ENCODE results near the gene ABCC2.
"Not testable (repeated sequence)": the region's sequence is repeated elsewhere in the genome, so short reads cannot be mapped to it uniquely, and the experiment has no call there.

Gene ABCC2

GRCh38 chr10:99812177-99812576 is 29.7 kb downstream of the ABCC2 start:
- no peak for DNase-seq

DNA sequence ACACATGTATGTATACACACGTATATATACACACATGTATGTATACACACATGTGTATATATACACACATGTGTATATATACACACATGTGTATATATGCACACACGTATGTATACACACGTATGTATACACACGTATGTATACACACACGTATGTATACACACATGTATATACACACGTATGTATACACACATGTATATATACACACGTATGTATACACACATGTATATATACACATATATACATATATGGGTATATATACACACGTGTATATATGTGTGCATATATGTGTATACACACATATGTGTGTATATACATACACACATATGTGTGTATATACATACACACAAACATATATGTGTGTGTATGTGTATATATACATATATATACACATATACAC is 31.7 kb downstream of the ABCC2 start:
- no peak for DNase-seq

- DNase-seq = no peak
These were observed 33.2 kb downstream of the ABCC2 start for GRCh38 chr10:99815621-99816020.

DNA sequence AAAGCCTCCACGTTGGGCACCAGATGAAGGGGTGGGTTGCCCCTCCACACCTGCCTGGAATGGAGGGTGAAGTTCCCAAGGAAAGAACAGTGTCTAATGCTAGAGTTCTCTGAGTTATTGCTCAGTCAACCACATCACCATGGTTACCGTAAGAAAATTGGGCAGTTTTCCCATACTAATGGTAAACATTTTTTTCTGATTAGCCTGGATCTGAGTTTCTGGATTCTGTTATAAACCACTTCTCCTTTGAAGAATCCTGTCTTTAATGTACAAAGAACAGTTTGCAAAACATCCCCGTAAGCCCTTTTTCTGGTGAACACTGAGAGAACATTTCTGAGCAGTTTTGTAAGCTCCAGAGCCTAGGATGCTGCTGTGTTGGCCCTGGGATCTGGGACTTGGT is 45.5 kb downstream of the ABCC2 start:
- no peak for DNase-seq

- DNase-seq = no peak
These were observed 46.0 kb downstream of the ABCC2 start for GRCh38 chr10:99828464-99828863.

DNA sequence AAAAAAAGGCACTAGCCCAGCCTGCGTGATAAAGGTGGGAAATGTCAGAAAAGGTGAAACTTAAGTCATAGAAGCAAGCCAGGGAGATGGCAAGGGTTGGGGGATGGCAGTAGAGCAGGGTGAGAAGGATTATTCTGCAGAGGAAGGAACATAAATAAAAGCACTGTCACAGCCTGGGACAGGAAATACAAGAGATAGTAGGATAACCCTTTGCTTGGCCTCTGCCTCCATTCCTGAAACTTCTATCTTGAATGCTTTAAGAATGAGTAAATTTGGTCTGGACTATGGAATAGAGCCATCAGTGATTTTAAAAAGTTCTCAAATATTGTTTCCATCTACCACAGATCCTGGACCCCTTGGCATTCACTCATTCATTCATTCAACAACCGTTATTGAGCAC is 50.0 kb downstream of the ABCC2 start:
- DNase-seq = no peak

GRCh38 chr10:99834410-99834809 is 52.0 kb downstream of the ABCC2 start:
- DNase-seq = no peak

DNA sequence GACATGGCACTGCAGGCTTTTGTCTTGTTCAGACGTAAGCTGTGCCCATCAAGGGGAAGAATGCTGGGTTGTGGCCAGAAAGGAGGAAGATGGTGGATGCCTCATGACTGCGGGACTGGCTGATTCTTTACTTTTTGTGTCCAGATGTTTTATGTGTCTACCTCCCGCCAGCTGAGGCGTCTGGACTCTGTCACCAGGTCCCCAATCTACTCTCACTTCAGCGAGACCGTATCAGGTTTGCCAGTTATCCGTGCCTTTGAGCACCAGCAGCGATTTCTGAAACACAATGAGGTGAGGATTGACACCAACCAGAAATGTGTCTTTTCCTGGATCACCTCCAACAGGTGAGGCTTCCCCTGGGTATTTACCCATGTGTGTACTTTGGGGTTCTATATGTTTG is 53.5 kb downstream of the ABCC2 start:
- no peak for DNase-seq

DNA sequence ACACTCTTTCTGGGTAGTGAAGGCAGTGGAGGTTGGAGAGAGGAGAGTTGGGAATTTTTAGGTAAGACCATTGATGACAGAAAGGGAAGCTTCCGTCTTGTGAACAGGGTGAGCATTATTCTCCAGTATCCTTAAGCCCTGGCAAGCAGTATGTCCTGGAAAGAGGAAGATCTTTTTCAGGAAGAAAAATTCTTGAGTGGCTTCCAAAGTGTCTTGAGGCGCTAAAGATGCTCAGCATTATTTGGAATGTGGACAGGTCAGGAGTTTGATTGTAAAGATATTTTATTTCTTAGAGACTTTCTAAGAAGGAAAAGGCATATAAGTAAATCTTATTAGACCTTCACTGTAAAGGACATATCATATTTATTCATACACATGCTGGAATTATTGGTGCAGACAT is 54.3 kb downstream of the ABCC2 start:
- no peak for DNase-seq

DNA sequence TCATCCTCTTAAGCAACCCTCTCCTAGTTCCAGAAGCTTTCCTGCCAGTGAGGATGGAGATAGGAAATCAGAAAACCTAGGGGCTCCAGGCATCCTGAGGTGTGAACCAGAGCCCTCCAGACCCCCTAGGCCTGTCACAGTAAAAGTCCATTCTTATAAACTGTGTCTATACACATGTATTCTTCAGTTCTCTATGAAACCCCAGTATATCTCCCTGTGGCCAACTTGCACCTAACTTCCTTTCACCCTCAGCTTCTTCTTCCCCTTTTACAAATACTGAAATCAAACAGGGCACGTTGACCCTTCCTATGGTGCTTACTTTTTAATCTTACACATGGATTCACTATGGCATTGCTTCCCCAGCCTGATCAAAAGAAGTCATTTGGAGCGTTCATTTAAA is 58.4 kb downstream of the ABCC2 start:
- not testable (repeated sequence) for DNase-seq

DNA sequence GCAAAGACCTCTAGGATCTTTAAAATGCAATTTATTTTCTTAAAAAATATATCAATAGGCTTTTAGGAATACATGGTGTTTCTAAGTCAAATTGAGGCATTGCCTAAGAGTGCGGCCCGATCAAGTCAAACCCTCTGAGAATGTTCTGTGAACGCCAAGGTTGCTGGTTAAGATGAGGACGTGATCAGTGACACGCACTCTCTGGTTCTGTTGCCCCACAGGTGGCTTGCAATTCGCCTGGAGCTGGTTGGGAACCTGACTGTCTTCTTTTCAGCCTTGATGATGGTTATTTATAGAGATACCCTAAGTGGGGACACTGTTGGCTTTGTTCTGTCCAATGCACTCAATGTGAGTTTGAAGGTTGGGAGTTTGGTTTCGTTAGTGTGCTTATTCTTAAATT is 59.3 kb downstream of the ABCC2 start:
- no peak for DNase-seq

DNA sequence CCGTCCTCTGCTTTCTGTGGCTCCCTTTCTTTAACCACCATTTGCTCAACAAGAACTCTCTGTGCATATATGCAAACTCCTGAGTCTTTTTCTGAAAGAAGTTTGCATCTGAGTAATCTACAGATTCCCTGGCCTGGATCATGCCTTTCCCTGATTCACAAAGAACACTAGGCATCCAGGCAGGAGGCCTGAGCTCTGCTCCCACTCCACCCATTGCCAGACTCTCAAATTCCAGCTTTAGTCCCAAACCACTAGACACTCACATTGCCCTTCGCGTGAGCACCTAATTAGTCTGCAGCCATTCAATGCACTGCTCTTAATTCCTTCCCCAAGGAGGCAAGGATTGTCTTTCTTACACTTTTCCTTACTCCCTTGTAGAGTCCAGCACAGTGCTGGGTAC is 60.9 kb downstream of the ABCC2 start:
- no peak for DNase-seq

DNA sequence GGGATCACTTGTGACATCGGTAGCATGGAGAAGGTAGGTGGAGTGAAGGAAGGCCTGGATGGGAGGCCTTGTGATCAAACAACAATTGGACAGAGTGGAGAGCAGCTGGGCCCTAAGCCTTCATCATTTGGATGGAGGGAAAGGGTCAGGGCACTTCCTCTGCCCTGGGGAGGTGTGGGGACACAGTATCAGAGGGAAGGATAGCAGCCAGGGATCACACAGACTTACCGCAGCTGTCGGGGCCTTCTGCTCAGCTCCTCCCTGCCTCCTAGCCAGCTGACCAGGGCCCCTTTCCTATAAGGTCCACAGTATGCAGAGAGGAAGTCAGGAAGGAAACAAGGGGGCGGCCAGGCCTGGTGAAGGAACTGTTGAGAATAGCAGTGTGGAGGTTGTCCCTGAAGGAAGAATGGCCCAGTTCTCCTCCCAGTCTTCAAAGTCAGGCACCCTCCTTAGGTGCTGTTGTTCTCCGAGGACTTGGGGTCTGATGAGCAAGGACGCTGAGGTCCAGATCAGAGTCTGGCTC is 62.1 kb downstream of the ABCC2 start:
- no peak for DNase-seq

DNA sequence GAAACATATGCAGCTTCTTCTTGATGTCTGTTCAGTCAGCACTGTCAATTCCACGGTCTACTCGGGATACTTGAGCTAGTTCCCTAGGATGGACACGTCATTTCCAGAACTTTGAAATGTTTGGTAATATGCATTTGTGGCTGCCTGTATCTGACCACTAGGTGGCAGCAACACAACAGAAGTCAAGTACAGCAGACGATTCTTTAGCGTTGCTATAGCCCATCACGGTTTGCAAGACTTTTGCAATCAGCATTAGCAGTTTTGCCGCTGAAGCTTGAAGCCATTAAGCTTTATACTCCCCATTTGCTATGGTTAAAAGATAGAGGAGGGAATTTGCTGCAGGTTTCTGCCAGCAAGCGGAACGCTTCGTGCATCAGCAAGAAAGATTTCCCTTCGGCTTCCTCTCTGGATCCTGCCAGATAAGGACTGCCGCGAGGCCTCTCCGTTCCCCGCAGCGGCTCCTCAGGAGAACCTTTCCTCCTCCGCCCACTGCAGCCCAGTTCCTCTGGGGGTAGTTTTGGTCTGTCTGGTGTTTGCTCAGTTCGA is 63.5 kb downstream of the ABCC2 start:
- DNase-seq = peak; percentile 61

GRCh38 chr10:99849057-99849456 is 66.6 kb downstream of the ABCC2 start:
- no peak for DNase-seq

DNA sequence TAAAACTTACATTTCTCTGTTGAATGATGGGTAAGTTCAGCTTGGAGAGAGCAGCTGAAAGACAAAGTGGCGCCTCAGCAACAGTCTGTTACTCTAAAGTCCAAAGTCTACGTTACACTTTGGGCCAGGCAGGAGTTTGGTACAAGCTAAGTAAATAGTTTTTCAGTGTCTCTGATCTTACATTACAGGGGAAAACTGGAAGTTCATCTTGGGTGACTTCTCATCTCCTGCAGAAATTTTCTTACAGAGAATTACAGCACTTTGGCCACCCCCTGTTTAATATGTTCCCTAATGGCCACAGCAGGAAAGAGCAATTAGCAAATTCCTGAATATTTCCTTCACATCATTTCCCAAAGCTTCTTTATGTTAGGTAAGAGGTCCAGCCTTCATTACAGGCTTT is 67.1 kb downstream of the ABCC2 start:
- no peak for DNase-seq

GRCh38 chr10:99850021-99850766 is 67.8 kb downstream of the ABCC2 start:
- no peak for DNase-seq

GRCh38 chr10:99850767-99851340 is 68.4 kb downstream of the ABCC2 start:
- no peak for DNase-seq

DNA sequence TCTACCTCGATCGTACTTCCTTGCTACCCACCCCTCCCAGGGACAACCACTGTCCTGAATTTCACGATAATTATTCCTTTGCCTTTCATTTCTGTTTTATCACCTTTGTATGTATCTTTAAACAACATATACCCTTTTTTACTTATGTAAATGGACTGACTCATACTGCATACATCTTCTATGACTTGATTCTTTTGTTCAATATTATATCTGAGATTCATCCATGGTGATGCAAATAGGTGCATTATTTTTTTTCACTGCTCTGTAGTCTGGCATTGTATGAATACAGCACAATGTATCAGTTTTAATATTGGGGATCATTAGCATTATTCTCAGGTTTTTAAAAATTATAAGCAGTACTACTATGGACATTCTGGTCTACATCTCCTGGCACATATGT is 69.4 kb downstream of the ABCC2 start:
- no peak for DNase-seq

- DNase-seq = no peak
These were observed 70.2 kb downstream of the ABCC2 start for GRCh38 chr10:99852481-99853213.

DNA sequence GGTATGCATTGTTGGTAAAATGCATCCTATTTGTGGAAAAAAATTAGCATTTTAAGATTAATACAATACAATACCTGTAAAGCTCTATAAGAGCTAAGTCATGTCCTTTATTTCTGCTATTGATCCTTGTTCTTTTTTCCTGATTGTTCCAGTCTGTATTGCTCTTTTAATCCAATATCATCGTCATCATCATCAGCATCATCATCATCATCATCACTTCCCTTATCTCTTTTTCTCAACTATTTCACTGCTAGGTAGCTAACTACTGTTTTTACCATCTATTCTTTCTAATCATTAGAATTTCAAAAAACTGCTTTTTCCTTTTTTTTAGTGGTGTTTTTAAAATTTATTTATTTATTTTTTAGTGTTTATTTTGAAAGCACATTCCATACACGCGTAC is 71.2 kb downstream of the ABCC2 start:
- DNase-seq = no peak

DNA sequence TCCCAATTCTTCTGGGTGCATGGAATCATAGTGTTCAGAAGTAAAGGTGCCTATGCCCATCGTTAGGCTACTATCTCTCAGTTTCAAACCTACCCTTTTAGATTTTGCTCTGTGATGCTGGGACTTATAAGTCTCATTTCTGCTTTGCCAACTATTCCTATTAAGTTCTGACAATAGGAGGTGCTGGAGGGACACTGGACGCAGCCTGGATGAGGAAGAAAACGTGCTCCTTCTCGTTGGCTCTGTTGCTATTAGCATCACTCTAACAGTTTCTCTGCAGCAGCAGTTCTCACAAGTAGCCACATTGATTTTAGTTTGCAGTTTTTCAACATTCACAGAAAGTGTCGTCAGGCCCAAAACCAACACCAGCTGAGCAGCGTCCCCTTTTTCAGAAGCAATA is 72.4 kb downstream of the ABCC2 start:
- DNase-seq = no peak

- DNase-seq = no peak
These were observed 73.1 kb downstream of the ABCC2 start for GRCh38 chr10:99855479-99856071.

Data from activated CD4-positive, alpha-beta T cell treated with anti-CD3 and anti-CD28 coated beads, Interleukin-2, amount 50 U/mL, for 1 hour (primary cell).